DOHH2 (cell line): ENCODE data around the gene RB1.

Experiments used
- H3F3A ChIP-seq: fragments of 200-600 bp; sonication (generic), shearing (Covaris generic); 2 replicates; pipeline ENCODE4 v1.6.0; 2016; ENCODE audit warnings: antibody characterized with exemption, mild to moderate bottlenecking; ENCODE audit not compliant: control insufficient read depth, insufficient read depth
- H3K27ac ChIP-seq: fragments of 200-600 bp; sonication (generic); 2 replicates; pipeline ENCODE4 v1.5.1; 2014; ENCODE audit warnings: low read depth, mild to moderate bottlenecking, low read length, moderate library complexity
- H3K27me3 ChIP-seq: fragments of 200-600 bp; sonication (generic); 2 replicates; pipeline ENCODE4 v1.6.1; 2014; ENCODE audit warnings: mild to moderate bottlenecking, low read length, mixed read lengths; ENCODE audit not compliant: control insufficient read depth
- H3K36me3 ChIP-seq: fragments of 200-600 bp; sonication (generic); 2 replicates; pipeline ENCODE4 v1.6.1; 2014; ENCODE audit warnings: mild to moderate bottlenecking, low read length, moderate library complexity, mixed read lengths; ENCODE audit not compliant: control insufficient read depth
- H3K4me1 ChIP-seq: fragments of 200-600 bp; sonication (generic); 2 replicates; pipeline ENCODE4 v1.6.1; 2014; ENCODE audit warnings: mild to moderate bottlenecking, low read length, mixed read lengths; ENCODE audit not compliant: control insufficient read depth
- H3K4me2 ChIP-seq: fragments of 200-600 bp; sonication (generic); 2 replicates; pipeline ENCODE4 v1.6.0; 2014; ENCODE audit warnings: mild to moderate bottlenecking, low read length, moderate library complexity
- H3K4me3 ChIP-seq: fragments of 200-600 bp; sonication (generic); 2 replicates; pipeline ENCODE4 v1.5.1; 2014; ENCODE audit warnings: mild to moderate bottlenecking, low read length, mixed read lengths
- H3K79me2 ChIP-seq: fragments of 200-600 bp; sonication (generic); 2 replicates; pipeline ENCODE4 v1.6.1; 2014; ENCODE audit warnings: mild to moderate bottlenecking, low read length, mixed read lengths; ENCODE audit not compliant: control insufficient read depth
- H3K9me2 ChIP-seq: fragments of 200-600 bp; sonication (generic); replicated peaks from 2 replicates; pipeline ENCODE4 v1.6.1; 2014; ENCODE audit warnings: mild to moderate bottlenecking, low read length, mixed read lengths; ENCODE audit not compliant: control insufficient read depth
- H3K9me3 ChIP-seq: fragments of 200-600 bp; sonication (generic); 2 replicates; pipeline ENCODE4 v1.6.1; 2014; ENCODE audit warnings: antibody characterized with exemption, low read length, mixed read lengths; ENCODE audit not compliant: control insufficient read depth, insufficient read depth
- H4K20me1 ChIP-seq: fragments of 200-600 bp; sonication (generic); 2 replicates; pipeline ENCODE4 v1.6.0; 2014; ENCODE audit warnings: low read depth, mild to moderate bottlenecking, antibody characterized with exemption, low read length, moderate library complexity; ENCODE audit not compliant: control insufficient read depth, insufficient read depth
- EZH2phosphoT487 ChIP-seq: fragments of 200-600 bp; sonication (generic); IDR thresholded peaks from 2 replicates; pipeline ENCODE4 v1.6.1; 2017; ENCODE audit warnings: borderline replicate concordance, mild to moderate bottlenecking, antibody characterized with exemption, low read length, moderate library complexity, mixed read lengths
- TF ChIP-seq, protein P1 (sequence below): fragments of 200-600 bp; sonication (generic); IDR thresholded peaks from one replicate; pipeline ENCODE4 v1.5.1; 2014; ENCODE audit warnings: antibody characterized with exemption, mild to moderate bottlenecking, low read depth, low read length; ENCODE audit not compliant: poor library complexity, severe bottlenecking

The RB1 gene

DNA sequence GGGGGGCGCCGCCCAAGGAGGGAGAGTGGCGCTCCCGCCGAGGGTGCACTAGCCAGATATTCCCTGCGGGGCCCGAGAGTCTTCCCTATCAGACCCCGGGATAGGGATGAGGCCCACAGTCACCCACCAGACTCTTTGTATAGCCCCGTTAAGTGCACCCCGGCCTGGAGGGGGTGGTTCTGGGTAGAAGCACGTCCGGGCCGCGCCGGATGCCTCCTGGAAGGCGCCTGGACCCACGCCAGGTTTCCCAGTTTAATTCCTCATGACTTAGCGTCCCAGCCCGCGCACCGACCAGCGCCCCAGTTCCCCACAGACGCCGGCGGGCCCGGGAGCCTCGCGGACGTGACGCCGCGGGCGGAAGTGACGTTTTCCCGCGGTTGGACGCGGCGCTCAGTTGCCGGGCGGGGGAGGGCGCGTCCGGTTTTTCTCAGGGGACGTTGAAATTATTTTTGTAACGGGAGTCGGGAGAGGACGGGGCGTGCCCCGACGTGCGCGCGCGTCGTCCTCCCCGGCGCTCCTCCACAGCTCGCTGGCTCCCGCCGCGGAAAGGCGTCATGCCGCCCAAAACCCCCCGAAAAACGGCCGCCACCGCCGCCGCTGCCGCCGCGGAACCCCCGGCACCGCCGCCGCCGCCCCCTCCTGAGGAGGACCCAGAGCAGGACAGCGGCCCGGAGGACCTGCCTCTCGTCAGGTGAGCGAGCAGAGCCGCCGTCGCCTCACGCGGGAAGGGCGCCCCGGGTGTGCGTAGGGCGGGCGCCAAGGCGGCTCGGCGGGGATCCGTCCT lies at the start of gene RB1:
TSS of gene RB1 (plus strand) at position 393 of the 784 bp plus-strand sequence. CDS start at position 555, 162 bp downstream.
- TF ChIP-seq, protein P1, sequence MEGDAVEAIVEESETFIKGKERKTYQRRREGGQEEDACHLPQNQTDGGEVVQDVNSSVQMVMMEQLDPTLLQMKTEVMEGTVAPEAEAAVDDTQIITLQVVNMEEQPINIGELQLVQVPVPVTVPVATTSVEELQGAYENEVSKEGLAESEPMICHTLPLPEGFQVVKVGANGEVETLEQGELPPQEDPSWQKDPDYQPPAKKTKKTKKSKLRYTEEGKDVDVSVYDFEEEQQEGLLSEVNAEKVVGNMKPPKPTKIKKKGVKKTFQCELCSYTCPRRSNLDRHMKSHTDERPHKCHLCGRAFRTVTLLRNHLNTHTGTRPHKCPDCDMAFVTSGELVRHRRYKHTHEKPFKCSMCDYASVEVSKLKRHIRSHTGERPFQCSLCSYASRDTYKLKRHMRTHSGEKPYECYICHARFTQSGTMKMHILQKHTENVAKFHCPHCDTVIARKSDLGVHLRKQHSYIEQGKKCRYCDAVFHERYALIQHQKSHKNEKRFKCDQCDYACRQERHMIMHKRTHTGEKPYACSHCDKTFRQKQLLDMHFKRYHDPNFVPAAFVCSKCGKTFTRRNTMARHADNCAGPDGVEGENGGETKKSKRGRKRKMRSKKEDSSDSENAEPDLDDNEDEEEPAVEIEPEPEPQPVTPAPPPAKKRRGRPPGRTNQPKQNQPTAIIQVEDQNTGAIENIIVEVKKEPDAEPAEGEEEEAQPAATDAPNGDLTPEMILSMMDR: no peak
- no peak for TF ChIP-seq EZH2phosphoT487
- Histone ChIP-seq H3K4me3 (peak within 1 kb of the TSS; percentile 87), H3K27me3 (no peaks in the 10 kb centered on the region), H3F3A (peaks cover 10% of the 10 kb centered on the region), H3K4me1 (peaks cover 23% of the 10 kb centered on the region), H3K36me3 (peaks cover 54% of the 10 kb centered on the region), H3K4me2 (peak within 1 kb of the TSS; percentile 76), H3K9me3 (no peaks in the 10 kb centered on the region), H3K79me2 (peaks cover 52% of the 10 kb centered on the region), H4K20me1 (peaks cover 3% of the 10 kb centered on the region; the same call in 1 of the 2 replicates), H3K9me2 (no peaks in the 10 kb centered on the region), H3K27ac (peak within 1 kb of the TSS; percentile 95)

DNA sequence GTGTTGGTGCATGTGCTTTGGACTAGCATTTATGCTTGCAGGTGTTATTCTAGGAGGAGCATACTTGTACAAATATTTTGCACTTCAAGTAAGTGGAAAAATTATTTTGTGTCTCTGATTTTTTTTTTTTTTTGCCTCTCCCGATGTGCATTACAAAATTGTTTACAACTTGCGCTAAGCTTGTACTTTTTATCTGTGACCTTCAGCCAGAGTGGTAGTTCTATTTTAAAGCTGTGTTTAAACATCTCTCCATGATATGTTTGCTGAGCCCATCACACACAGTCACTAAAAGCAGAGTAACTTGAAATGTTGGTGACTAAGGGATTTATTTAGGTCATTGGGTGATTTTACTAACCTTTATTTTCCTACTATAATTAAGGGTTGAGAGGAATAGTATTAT lies 49.7 kb upstream of the RB1 start:
- H3K4me3 ChIP-seq: no peak overlapping the region
- H3K4me1 ChIP-seq: no peaks in the 10 kb centered on the region
- H3K36me3 ChIP-seq: peaks cover 41% of the 10 kb centered on the region
- no peaks in the 10 kb centered on the region for H3K9me3 ChIP-seq
- no peaks in the 10 kb centered on the region for H3F3A ChIP-seq
- H4K20me1 ChIP-seq: no peaks in the 10 kb centered on the region
- H3K4me2 ChIP-seq: no peak overlapping the region
- peaks cover 14% of the 10 kb centered on the region for H3K79me2 ChIP-seq
- H3K9me2 ChIP-seq: no peaks in the 10 kb centered on the region
- no peak overlapping the region for H3K27ac ChIP-seq
- H3K27me3 ChIP-seq: no peaks in the 10 kb centered on the region
- no peak for TF ChIP-seq EZH2phosphoT487
- TF ChIP-seq, protein P1: no peak

DNA sequence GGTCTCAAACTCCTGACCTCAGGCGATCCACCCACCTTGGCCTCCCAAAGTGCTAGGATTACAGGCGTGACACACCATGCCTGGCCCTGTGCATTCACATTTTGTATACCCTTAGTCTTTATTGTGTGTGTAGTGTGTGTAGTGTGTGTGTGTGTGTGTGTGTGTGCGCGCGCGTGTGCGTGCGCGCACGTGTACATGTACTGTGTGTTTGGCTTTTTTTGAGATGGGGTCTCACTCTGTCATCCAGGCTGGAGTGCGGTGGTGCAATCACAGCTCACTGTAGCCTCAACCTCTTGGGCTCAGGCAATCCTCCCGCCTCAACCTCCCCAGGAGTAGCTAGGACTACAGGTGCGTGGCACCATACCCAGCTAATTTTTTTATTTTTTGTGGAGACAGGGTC lies 48.5 kb upstream of the RB1 start:
- H3K27ac ChIP-seq: no peak overlapping the region
- H3K4me3 ChIP-seq: no peak overlapping the region
- H3K27me3 ChIP-seq: no peaks in the 10 kb centered on the region
- H3K4me1 ChIP-seq: no peaks in the 10 kb centered on the region
- H3K9me3 ChIP-seq: no peaks in the 10 kb centered on the region
- H3K79me2 ChIP-seq: peaks cover 10% of the 10 kb centered on the region
- no peaks in the 10 kb centered on the region for H3F3A ChIP-seq
- no peaks in the 10 kb centered on the region for H4K20me1 ChIP-seq
- TF ChIP-seq, protein P1: no peak
- no peaks in the 10 kb centered on the region for H3K9me2 ChIP-seq
- H3K36me3 ChIP-seq: peaks cover 48% of the 10 kb centered on the region
- H3K4me2 ChIP-seq: no peak overlapping the region
